ENCODE results near the gene TLCD2. TPM values are rescaled to one million over a fixed set of nuclear protein-coding genes. Genes with fewer than 3 reads are reported as not detected.

The TLCD2 gene
- total RNA-seq, 1 experiment from 2014 or later, result 1.9 TPM

GRCh38 chr17:1712271-1712670 is 2.1 kb upstream of the TLCD2 start:
- CTCF ChIA-PET, result interaction anchor here (1.6 to 5.7 kb wide), 3 partner anchors 28 to 72 kb away, joined by 3 to 64 read pairs (median 6); partner anchors contain the start of gene PRPF8
- H3K27me3 Mint-ChIP-seq (ENCODE audit: low read depth), result peaks cover 12% of the 10 kb centered on the region
- peaks cover 15% of the 10 kb centered on the region for H3K4me1 Mint-ChIP-seq
- TF ChIP-seq CTCF (IDR thresholded peaks at IDR 0.05) (no peak), CREB1 (CRISPR knock-in tag; IDR thresholded peaks at IDR 0.05) (no peak), SMAD3 (CRISPR knock-in tag; IDR thresholded peaks at IDR 0.05; ENCODE audit: borderline replicate concordance) (no peak), SP1 (CRISPR knock-in tag; conservative IDR thresholded peaks at IDR 0.05) (no peak), HMGXB4 (CRISPR knock-in tag; IDR thresholded peaks at IDR 0.05) (no peak), E2F5 (CRISPR knock-in tag; IDR thresholded peaks at IDR 0.05) (no peak)
- ATAC-seq, result no peak
- no peaks in the 10 kb centered on the region for H3K9me3 Mint-ChIP-seq
- H3K4me3 Mint-ChIP-seq, result peak overlapping the region; percentile 38; the same call in 1 of the 2 replicates
- POLR2A ChIA-PET, result no interaction called here
- DNase-seq (ENCODE audit: low spot score), result no peak
- H3K27ac Mint-ChIP-seq, result no peak overlapping the region
- H3K36me3 Mint-ChIP-seq, result no peaks in the 10 kb centered on the region

- Mint-ChIP-seq H3K4me3 (peak overlapping the region; percentile 38; the same call in 1 of the 2 replicates), H3K36me3 (no peaks in the 10 kb centered on the region), H3K9me3 (no peaks in the 10 kb centered on the region), H3K27me3 (ENCODE audit: low read depth) (peaks cover 12% of the 10 kb centered on the region), H3K4me1 (peaks cover 15% of the 10 kb centered on the region), H3K27ac (no peak overlapping the region)
- ATAC-seq, result no peak
- DNase-seq (ENCODE audit: low spot score), result no peak
- TF ChIP-seq FOXP1 (CRISPR knock-in tag; IDR thresholded peaks at IDR 0.05; ENCODE audit: borderline replicate concordance) (no peak), KAT7 (CRISPR knock-in tag; IDR thresholded peaks at IDR 0.05; ENCODE audit: borderline replicate concordance) (no peak), GABPB1 (CRISPR knock-in tag; IDR thresholded peaks at IDR 0.05) (no peak), CREM (CRISPR knock-in tag; IDR thresholded peaks at IDR 0.05) (no peak), CDX4 (CRISPR knock-in tag; IDR thresholded peaks at IDR 0.05; ENCODE audit: borderline replicate concordance) (no peak), GRHL2 (CRISPR knock-in tag; IDR thresholded peaks at IDR 0.05; ENCODE audit: insufficient replicate concordance, severe bottlenecking) (no peak), NR2C2 (CRISPR knock-in tag; IDR thresholded peaks at IDR 0.05) (no peak), NFYB (CRISPR knock-in tag; conservative IDR thresholded peaks at IDR 0.05; ENCODE audit: low read depth) (no peak), SMAD4 (CRISPR knock-in tag; IDR thresholded peaks at IDR 0.05) (no peak), ZMAT4 (CRISPR knock-in tag; IDR thresholded peaks at IDR 0.05) (no peak)
- POLR2A ChIA-PET, result no interaction called here
- CTCF ChIA-PET, result interaction anchor here (1.3 to 1.8 kb wide), 2 partner anchors 10 to 43 kb away, joined by 4 to 9 read pairs; no protein-coding TSS in a partner anchor
Observed at GRCh38 chr17:1711804-1712203, 1.6 kb upstream of the TLCD2 start.

GRCh38 chr17:1710807-1711553 is 803 bp upstream of the TLCD2 start:
- H3K9me3 Mint-ChIP-seq, result no peaks in the 10 kb centered on the region
- no peaks in the 10 kb centered on the region for H3K36me3 Mint-ChIP-seq
- TF ChIP-seq PRDM15 (CRISPR knock-in tag; IDR thresholded peaks at IDR 0.05) (peak; percentile 57; the same call in 1 of the 2 replicates), ZNF281 (CRISPR knock-in tag; IDR thresholded peaks at IDR 0.05) (no peak)
- DNase-seq (ENCODE audit: low spot score) (peak; percentile 45), ATAC-seq (no peak)
- CTCF ChIA-PET, result interaction anchor here (0.8 to 1.8 kb wide), 3 partner anchors 10 to 42 kb away, joined by 3 to 9 read pairs (median 4); partner anchors contain the start of gene WDR81
- H3K4me3 Mint-ChIP-seq, result peak overlapping the region; percentile 82
- peaks cover 12% of the 10 kb centered on the region for H3K27me3 Mint-ChIP-seq (ENCODE audit: low read depth)
- no peak overlapping the region for H3K27ac Mint-ChIP-seq
- POLR2A ChIA-PET, result no interaction called here
- H3K4me1 Mint-ChIP-seq, result peaks cover 15% of the 10 kb centered on the region

Data from WTC11 (cell line).